Astrocyte (in vitro differentiated cells and primary cell): ENCODE results near the gene CCDC86. TPM values are rescaled to one million over a fixed set of nuclear protein-coding genes. Genes with fewer than 3 reads are reported as not detected.

ENCODE experiments used
- DNase-seq: peaks from one replicate; pipeline ENCODE4 v3.0.0-alpha.2; 2010; ENCODE audit warnings: low read depth
- FAIRE-seq: peaks from 2 replicates; lab custom pipeline; 2011; peaks lifted over from hg19 to GRCh38; lab: Jason Lieb, UNC
- H2AFZ ChIP-seq: 2 replicates; pipeline ENCODE4 v1.6.0; 2012; ENCODE audit warnings: low read depth, low read length, inconsistent platforms
- H3K27ac ChIP-seq: 2 replicates; pipeline ENCODE4 v1.5.1; 2011; ENCODE audit warnings: low read depth, low read length, inconsistent platforms
- H3K27me3 ChIP-seq: 2 replicates; pipeline ENCODE4 v1.6.0; 2011; ENCODE audit warnings: low read length, inconsistent platforms; ENCODE audit not compliant: insufficient read depth
- H3K36me3 ChIP-seq: 2 replicates; pipeline ENCODE4 v1.5.1; 2011; ENCODE audit warnings: low read length, inconsistent platforms; ENCODE audit not compliant: insufficient read depth
- H3K4me1 ChIP-seq: 2 replicates; pipeline ENCODE4 v1.5.1; 2011; ENCODE audit warnings: low read length, inconsistent platforms; ENCODE audit not compliant: insufficient read depth
- H3K4me2 ChIP-seq: 2 replicates; pipeline ENCODE4 v1.6.0; 2012; ENCODE audit warnings: low read length, inconsistent platforms
- H3K4me3 ChIP-seq: 2 replicates; pipeline ENCODE4 v1.5.1; 2011; ENCODE audit warnings: low read depth, mild to moderate bottlenecking, low read length, inconsistent platforms; ENCODE audit not compliant: insufficient read depth
- H3K79me2 ChIP-seq: 2 replicates; pipeline ENCODE4 v1.6.0; 2012; ENCODE audit warnings: mild to moderate bottlenecking, low read length, inconsistent platforms; ENCODE audit not compliant: insufficient read depth
- H3K9ac ChIP-seq: 2 replicates; pipeline ENCODE4 v1.6.0; 2012; ENCODE audit warnings: mild to moderate bottlenecking, low read length, inconsistent platforms
- H3K9me3 ChIP-seq: 2 replicates; pipeline ENCODE4 v1.5.1; 2012; ENCODE audit warnings: low read depth, mild to moderate bottlenecking, low read length, inconsistent platforms; ENCODE audit not compliant: insufficient read depth
- H4K20me1 ChIP-seq: 2 replicates; pipeline ENCODE4 v1.6.0; 2012; ENCODE audit warnings: low read length, inconsistent platforms; ENCODE audit not compliant: insufficient read depth
- H3K27ac Mint-ChIP-seq: one replicate; pipeline ENCODE4 v1.8.0; 2021; ENCODE audit warnings: mild to moderate bottlenecking, mixed read lengths; ENCODE audit not compliant: unreplicated experiment
- H3K27me3 Mint-ChIP-seq: one replicate; pipeline ENCODE4 v1.8.0; 2021; ENCODE audit warnings: low read depth, mixed read lengths; ENCODE audit not compliant: unreplicated experiment
- H3K36me3 Mint-ChIP-seq: one replicate; pipeline ENCODE4 v1.8.0; 2021; ENCODE audit warnings: low read depth, mixed read lengths; ENCODE audit not compliant: unreplicated experiment
- H3K4me1 Mint-ChIP-seq: one replicate; pipeline ENCODE4 v1.8.0; 2021; ENCODE audit warnings: low read depth, mixed read lengths; ENCODE audit not compliant: unreplicated experiment
- H3K4me3 Mint-ChIP-seq: one replicate; pipeline ENCODE4 v1.8.0; 2021; ENCODE audit warnings: mild to moderate bottlenecking, moderate library complexity, mixed read lengths; ENCODE audit not compliant: unreplicated experiment
- H3K9me3 Mint-ChIP-seq: one replicate; pipeline ENCODE4 v1.8.0; 2021; ENCODE audit warnings: mild to moderate bottlenecking, mixed read lengths; ENCODE audit not compliant: unreplicated experiment
- EZH2 ChIP-seq: IDR thresholded peaks from 2 replicates; pipeline ENCODE4 v1.6.1; 2012; ENCODE audit warnings: mild to moderate bottlenecking, low read length, inconsistent platforms; ENCODE audit not compliant: insufficient read depth
- total RNA-seq: library from RNA; stranded (reverse); gene quantifications from 2 replicates; pipeline ENCODE4 v1.2.1, GENCODE V29; 2021
- TF ChIP-seq, protein P1 (sequence below): IDR thresholded peaks from 2 replicates; pipeline ENCODE4 v1.5.1; 2011; ENCODE audit warnings: low read depth, mild to moderate bottlenecking, inconsistent platforms, low read length, moderate library complexity; ENCODE audit not compliant: insufficient read depth

Gene CCDC86
- total RNA-seq, 1 donor from 2014 or later = 51.4 TPM

DNA sequence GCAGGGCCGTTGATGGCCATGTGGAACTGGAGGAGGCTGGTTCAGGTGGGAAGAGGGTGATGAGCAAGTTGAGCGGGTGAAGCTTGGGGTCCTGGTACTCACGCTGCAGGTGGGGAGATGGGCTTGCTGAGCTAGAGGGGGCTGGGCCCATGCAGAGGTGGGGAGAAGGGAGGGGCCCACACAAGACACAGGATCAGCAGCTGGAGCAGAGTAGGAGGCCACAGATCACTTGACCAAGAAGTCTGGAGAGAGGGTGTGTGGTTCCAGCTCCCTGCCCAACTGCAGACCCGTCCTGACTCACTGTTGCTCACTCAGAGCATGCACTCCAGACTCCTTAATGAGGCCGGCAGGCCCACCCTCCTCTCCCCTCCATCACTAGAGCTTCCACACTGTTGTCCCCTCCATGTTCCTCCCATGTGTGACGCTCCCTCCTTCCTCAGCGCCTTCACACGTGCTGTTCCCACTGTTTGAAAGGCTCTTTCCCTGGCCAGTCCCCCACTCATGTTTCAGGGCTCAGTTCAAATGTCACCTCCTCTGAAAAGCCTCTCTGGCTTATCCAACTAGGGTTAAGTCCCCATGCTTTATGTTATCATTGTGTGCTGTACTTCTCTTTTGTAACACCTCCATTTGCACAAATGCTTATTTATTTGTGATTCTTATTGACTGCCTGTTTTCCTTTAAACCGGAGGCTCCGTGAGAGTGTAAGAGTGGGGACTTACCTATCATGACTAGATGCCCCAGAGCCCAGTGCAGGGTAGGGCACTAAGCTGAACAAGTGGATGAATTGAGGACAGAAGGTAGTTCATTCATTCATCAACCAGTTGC, 2.3 kb downstream of the CCDC86 start:
- FAIRE-seq (no peak), DNase-seq (peak; percentile 23)
- H3K27ac ChIP-seq = no peak overlapping the region
- H3K27me3 ChIP-seq = no peaks in the 10 kb centered on the region
- Mint-ChIP-seq H3K4me1 (peaks cover 37% of the 10 kb centered on the region), H3K9me3 (no peaks in the 10 kb centered on the region), H3K27ac (no peak overlapping the region), H3K4me3 (peak overlapping the region; percentile 93), H3K36me3 (peaks cover 11% of the 10 kb centered on the region), H3K27me3 (no peaks in the 10 kb centered on the region)
- peaks cover 4% of the 10 kb centered on the region for H3K36me3 ChIP-seq
- TF ChIP-seq EZH2 = no peak
- TF ChIP-seq, protein P1, sequence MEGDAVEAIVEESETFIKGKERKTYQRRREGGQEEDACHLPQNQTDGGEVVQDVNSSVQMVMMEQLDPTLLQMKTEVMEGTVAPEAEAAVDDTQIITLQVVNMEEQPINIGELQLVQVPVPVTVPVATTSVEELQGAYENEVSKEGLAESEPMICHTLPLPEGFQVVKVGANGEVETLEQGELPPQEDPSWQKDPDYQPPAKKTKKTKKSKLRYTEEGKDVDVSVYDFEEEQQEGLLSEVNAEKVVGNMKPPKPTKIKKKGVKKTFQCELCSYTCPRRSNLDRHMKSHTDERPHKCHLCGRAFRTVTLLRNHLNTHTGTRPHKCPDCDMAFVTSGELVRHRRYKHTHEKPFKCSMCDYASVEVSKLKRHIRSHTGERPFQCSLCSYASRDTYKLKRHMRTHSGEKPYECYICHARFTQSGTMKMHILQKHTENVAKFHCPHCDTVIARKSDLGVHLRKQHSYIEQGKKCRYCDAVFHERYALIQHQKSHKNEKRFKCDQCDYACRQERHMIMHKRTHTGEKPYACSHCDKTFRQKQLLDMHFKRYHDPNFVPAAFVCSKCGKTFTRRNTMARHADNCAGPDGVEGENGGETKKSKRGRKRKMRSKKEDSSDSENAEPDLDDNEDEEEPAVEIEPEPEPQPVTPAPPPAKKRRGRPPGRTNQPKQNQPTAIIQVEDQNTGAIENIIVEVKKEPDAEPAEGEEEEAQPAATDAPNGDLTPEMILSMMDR = no peak
- H3K9ac ChIP-seq = peak overlapping the region; percentile 89
- no peak overlapping the region for H2AFZ ChIP-seq
- H3K4me2 ChIP-seq = peak overlapping the region; percentile 97
- no peaks in the 10 kb centered on the region for H3K9me3 ChIP-seq
- peaks cover 36% of the 10 kb centered on the region for H3K4me1 ChIP-seq
- H4K20me1 ChIP-seq = peaks cover 42% of the 10 kb centered on the region
- H3K4me3 ChIP-seq = peak overlapping the region; percentile 78
- H3K79me2 ChIP-seq = peaks cover 47% of the 10 kb centered on the region

DNA sequence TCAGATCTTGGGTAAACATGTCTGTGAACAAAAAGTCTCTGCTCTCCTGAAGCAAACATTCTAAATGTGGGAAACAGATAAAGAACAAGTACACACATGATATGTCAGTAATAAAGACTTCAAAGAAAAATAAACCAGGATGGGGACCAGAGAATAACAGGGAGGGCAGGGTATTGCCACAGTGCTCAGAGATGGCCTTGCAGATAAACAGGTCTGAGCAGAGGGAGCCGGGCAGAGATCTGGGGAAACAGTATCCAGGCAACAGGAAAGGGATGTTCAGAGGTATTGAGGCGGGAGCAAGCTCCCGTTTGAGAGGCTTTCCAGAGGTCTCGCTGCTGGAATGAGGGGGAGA, 2.9 kb downstream of the CCDC86 start:
- H3K79me2 ChIP-seq = peaks cover 47% of the 10 kb centered on the region
- TF ChIP-seq EZH2 = no peak
- TF ChIP-seq, protein P1 = no peak
- peaks cover 36% of the 10 kb centered on the region for H3K4me1 ChIP-seq
- H3K4me1 Mint-ChIP-seq = peaks cover 37% of the 10 kb centered on the region
- no peak overlapping the region for H2AFZ ChIP-seq
- H3K27me3 Mint-ChIP-seq = no peaks in the 10 kb centered on the region
- FAIRE-seq (no peak), DNase-seq (no peak)
- H3K27ac ChIP-seq = no peak overlapping the region
- no peak overlapping the region for H3K4me3 ChIP-seq
- peak overlapping the region; percentile 24 for H3K9ac ChIP-seq
- peaks cover 42% of the 10 kb centered on the region for H4K20me1 ChIP-seq
- H3K27me3 ChIP-seq = no peaks in the 10 kb centered on the region
- H3K4me2 ChIP-seq = peak overlapping the region; percentile 97
- no peaks in the 10 kb centered on the region for H3K9me3 ChIP-seq
- no peaks in the 10 kb centered on the region for H3K9me3 Mint-ChIP-seq
- H3K36me3 ChIP-seq = peaks cover 5% of the 10 kb centered on the region
- H3K4me3 Mint-ChIP-seq = peak overlapping the region; percentile 93
- H3K27ac Mint-ChIP-seq = no peak overlapping the region
- H3K36me3 Mint-ChIP-seq = peaks cover 11% of the 10 kb centered on the region

DNA sequence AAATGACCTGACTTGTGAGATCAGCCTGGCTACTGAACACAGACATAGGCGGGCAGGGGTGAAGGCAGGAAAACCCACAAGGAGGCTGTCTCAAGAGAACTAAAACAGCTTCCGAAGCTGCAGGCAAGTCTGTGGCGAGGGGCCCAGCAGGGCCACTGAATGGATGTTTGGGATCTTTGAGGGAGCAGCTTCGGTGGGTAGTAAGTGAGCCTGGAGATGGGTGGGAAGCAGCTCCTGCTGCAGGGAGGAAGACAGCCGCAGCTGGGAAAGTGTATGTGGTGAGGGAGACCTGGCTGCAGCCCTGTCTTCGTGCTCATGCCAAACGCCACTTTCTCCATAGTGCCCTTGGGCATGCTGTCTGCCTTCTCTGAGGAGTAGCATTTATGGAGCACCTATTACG, 3.4 kb downstream of the CCDC86 start:
- H3K27me3 Mint-ChIP-seq = no peaks in the 10 kb centered on the region
- H3K9me3 Mint-ChIP-seq = no peaks in the 10 kb centered on the region
- Histone ChIP-seq H3K79me2 (peaks cover 47% of the 10 kb centered on the region), H3K9me3 (no peaks in the 10 kb centered on the region), H3K36me3 (peaks cover 5% of the 10 kb centered on the region), H3K4me1 (peaks cover 36% of the 10 kb centered on the region), H4K20me1 (peaks cover 42% of the 10 kb centered on the region), H2AFZ (no peak overlapping the region), H3K4me3 (no peak overlapping the region), H3K9ac (peak overlapping the region; percentile 24), H3K4me2 (peak overlapping the region; percentile 97), H3K27ac (no peak overlapping the region), H3K27me3 (no peaks in the 10 kb centered on the region)
- peaks cover 35% of the 10 kb centered on the region for H3K4me1 Mint-ChIP-seq
- FAIRE-seq (no peak), DNase-seq (no peak)
- no peak overlapping the region for H3K27ac Mint-ChIP-seq
- H3K4me3 Mint-ChIP-seq = peak overlapping the region; percentile 71
- H3K36me3 Mint-ChIP-seq = peaks cover 11% of the 10 kb centered on the region
- TF ChIP-seq EZH2 = no peak
